ENCODE data around the gene NSD2. TPM values are rescaled to one million over a fixed set of nuclear protein-coding genes. Genes with fewer than 3 reads are reported as not detected.

The NSD2 gene
- total and polyA plus RNA-seq, 9 of the 15 experiments (the other 6 are each of a cell fraction or from before 2014, with no cell fraction given) = 6.4 to 126 (median 58.8) TPM

DNA sequence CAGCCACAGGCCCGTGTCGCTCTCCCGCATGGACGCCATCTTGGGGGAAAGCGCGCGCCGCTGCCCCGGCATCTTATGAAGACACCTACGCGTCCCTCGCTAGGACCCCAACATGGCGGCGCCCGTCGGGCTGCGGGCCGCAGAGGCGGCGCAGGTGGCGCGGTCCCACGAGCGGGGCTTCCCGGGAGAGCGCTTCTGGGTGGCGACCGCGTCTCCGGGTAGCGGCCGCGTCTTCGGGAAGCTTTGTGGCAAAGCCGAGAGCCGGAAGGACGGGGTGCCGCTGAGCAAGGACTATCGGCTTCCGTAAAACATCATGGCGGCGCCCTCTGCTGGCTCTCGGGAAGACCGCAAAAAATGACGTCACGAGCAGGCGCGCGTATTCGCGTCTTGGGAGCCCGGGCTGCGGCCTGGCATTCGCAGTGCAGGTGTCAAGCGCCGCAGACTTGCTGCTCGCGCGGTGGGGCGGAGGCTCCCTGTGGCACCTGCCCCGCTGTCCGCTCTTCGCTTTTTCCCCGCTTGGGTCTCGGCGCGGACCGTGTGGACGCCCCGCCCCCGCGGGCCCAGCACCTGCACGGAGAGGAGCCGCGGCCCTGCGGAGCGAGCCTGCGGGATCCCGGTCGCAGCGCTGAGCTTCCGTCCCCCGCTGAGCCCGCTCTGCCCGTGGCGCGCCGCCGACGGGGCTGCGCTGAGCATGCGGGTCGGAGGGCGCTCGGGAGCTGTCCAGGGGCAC is 137.9 kb downstream of the NSD2 start, which contains the start of gene NELFA (continued):
- TF ChIP-seq, protein P1, sequence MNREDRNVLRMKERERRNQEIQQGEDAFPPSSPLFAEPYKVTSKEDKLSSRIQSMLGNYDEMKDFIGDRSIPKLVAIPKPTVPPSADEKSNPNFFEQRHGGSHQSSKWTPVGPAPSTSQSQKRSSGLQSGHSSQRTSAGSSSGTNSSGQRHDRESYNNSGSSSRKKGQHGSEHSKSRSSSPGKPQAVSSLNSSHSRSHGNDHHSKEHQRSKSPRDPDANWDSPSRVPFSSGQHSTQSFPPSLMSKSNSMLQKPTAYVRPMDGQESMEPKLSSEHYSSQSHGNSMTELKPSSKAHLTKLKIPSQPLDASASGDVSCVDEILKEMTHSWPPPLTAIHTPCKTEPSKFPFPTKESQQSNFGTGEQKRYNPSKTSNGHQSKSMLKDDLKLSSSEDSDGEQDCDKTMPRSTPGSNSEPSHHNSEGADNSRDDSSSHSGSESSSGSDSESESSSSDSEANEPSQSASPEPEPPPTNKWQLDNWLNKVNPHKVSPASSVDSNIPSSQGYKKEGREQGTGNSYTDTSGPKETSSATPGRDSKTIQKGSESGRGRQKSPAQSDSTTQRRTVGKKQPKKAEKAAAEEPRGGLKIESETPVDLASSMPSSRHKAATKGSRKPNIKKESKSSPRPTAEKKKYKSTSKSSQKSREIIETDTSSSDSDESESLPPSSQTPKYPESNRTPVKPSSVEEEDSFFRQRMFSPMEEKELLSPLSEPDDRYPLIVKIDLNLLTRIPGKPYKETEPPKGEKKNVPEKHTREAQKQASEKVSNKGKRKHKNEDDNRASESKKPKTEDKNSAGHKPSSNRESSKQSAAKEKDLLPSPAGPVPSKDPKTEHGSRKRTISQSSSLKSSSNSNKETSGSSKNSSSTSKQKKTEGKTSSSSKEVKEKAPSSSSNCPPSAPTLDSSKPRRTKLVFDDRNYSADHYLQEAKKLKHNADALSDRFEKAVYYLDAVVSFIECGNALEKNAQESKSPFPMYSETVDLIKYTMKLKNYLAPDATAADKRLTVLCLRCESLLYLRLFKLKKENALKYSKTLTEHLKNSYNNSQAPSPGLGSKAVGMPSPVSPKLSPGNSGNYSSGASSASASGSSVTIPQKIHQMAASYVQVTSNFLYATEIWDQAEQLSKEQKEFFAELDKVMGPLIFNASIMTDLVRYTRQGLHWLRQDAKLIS (CRISPR knock-in tag; IDR thresholded peaks at IDR 0.05) = peak; percentile 77
- peak; percentile 8 for TF ChIP-seq FUS (optimal IDR thresholded peaks at IDR 0.05; ENCODE audit: low read depth, low read length)
- TF ChIP-seq, protein P2, sequence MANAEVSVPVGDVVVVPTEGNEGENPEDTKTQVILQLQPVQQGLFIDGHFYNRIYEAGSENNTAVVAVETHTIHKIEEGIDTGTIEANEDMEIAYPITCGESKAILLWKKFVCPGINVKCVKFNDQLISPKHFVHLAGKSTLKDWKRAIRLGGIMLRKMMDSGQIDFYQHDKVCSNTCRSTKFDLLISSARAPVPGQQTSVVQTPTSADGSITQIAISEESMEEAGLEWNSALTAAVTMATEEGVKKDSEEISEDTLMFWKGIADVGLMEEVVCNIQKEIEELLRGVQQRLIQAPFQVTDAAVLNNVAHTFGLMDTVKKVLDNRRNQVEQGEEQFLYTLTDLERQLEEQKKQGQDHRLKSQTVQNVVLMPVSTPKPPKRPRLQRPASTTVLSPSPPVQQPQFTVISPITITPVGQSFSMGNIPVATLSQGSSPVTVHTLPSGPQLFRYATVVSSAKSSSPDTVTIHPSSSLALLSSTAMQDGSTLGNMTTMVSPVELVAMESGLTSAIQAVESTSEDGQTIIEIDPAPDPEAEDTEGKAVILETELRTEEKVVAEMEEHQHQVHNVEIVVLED (CRISPR knock-in tag; IDR thresholded peaks at IDR 0.05) = peak; percentile 69
- no peak for TF ChIP-seq SMARCB1 (IDR thresholded peaks at IDR 0.05; ENCODE audit: insufficient read length, low read depth)
- TF ChIP-seq MTA1 (IDR thresholded peaks at IDR 0.05; ENCODE audit: borderline replicate concordance) = peak; percentile 99
- TF ChIP-seq HNRNPH1 (optimal IDR thresholded peaks at IDR 0.05; ENCODE audit: low read depth, low read length) = no peak
- peak; percentile 58; the same call in 1 of the 2 replicates for TF ChIP-seq SAFB (IDR thresholded peaks at IDR 0.05; ENCODE audit: borderline replicate concordance, low read depth, low read length)
- TF ChIP-seq ZSCAN29 (IDR thresholded peaks at IDR 0.05) = peak; percentile 71
- TF ChIP-seq, protein P3, sequence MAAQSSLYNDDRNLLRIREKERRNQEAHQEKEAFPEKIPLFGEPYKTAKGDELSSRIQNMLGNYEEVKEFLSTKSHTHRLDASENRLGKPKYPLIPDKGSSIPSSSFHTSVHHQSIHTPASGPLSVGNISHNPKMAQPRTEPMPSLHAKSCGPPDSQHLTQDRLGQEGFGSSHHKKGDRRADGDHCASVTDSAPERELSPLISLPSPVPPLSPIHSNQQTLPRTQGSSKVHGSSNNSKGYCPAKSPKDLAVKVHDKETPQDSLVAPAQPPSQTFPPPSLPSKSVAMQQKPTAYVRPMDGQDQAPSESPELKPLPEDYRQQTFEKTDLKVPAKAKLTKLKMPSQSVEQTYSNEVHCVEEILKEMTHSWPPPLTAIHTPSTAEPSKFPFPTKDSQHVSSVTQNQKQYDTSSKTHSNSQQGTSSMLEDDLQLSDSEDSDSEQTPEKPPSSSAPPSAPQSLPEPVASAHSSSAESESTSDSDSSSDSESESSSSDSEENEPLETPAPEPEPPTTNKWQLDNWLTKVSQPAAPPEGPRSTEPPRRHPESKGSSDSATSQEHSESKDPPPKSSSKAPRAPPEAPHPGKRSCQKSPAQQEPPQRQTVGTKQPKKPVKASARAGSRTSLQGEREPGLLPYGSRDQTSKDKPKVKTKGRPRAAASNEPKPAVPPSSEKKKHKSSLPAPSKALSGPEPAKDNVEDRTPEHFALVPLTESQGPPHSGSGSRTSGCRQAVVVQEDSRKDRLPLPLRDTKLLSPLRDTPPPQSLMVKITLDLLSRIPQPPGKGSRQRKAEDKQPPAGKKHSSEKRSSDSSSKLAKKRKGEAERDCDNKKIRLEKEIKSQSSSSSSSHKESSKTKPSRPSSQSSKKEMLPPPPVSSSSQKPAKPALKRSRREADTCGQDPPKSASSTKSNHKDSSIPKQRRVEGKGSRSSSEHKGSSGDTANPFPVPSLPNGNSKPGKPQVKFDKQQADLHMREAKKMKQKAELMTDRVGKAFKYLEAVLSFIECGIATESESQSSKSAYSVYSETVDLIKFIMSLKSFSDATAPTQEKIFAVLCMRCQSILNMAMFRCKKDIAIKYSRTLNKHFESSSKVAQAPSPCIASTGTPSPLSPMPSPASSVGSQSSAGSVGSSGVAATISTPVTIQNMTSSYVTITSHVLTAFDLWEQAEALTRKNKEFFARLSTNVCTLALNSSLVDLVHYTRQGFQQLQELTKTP (IDR thresholded peaks at IDR 0.05; ENCODE audit: low read depth in 1 of 2, partially characterized antibody in 2 of 2) = no peak
- TF ChIP-seq, protein P4, sequence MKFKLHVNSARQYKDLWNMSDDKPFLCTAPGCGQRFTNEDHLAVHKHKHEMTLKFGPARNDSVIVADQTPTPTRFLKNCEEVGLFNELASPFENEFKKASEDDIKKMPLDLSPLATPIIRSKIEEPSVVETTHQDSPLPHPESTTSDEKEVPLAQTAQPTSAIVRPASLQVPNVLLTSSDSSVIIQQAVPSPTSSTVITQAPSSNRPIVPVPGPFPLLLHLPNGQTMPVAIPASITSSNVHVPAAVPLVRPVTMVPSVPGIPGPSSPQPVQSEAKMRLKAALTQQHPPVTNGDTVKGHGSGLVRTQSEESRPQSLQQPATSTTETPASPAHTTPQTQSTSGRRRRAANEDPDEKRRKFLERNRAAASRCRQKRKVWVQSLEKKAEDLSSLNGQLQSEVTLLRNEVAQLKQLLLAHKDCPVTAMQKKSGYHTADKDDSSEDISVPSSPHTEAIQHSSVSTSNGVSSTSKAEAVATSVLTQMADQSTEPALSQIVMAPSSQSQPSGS (CRISPR knock-in tag; IDR thresholded peaks at IDR 0.05) = peak; percentile 92
- peak; percentile 69 to 82; a peak in 2 of 4 replicates for TF ChIP-seq TEAD1 (CRISPR knock-in tag; IDR thresholded peaks at IDR 0.05)
- no peak for TF ChIP-seq ZFP30 (CRISPR knock-in tag; IDR thresholded peaks at IDR 0.05; ENCODE audit: borderline replicate concordance)

Data from K562 (cell line).